ENCODE measurements around the gene MAPK10.

DNA sequence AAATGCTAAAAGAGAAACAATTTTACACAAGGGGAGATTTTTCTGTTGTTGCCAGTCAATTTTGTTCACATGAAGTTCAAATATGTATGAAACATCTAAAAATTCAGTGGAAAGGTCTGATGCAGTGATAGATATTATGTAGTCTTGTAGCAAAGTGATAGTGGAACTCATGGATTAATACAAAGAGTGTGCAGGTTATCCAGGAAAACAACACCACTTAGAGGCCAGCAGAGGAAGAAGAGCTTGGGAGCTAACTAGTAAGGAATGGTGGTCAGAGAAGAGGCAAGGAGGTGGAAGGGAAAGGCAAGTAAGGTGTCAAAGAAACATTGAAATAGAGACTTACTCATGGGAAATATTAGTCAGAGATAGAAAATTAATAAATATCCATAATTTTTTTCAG, 395.6 kb downstream of the MAPK10 start:
- TF ChIP-seq, protein P1, sequence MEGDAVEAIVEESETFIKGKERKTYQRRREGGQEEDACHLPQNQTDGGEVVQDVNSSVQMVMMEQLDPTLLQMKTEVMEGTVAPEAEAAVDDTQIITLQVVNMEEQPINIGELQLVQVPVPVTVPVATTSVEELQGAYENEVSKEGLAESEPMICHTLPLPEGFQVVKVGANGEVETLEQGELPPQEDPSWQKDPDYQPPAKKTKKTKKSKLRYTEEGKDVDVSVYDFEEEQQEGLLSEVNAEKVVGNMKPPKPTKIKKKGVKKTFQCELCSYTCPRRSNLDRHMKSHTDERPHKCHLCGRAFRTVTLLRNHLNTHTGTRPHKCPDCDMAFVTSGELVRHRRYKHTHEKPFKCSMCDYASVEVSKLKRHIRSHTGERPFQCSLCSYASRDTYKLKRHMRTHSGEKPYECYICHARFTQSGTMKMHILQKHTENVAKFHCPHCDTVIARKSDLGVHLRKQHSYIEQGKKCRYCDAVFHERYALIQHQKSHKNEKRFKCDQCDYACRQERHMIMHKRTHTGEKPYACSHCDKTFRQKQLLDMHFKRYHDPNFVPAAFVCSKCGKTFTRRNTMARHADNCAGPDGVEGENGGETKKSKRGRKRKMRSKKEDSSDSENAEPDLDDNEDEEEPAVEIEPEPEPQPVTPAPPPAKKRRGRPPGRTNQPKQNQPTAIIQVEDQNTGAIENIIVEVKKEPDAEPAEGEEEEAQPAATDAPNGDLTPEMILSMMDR (IDR thresholded peaks at IDR 0.05): no peak
- TF ChIP-seq OVOL2 (CRISPR knock-in tag; IDR thresholded peaks at IDR 0.05; ENCODE audit: borderline replicate concordance) (no peak), NR2C2 (CRISPR knock-in tag; IDR thresholded peaks at IDR 0.05) (no peak), TEAD1 (CRISPR knock-in tag; IDR thresholded peaks at IDR 0.05) (no peak), ZNF263 (CRISPR knock-in tag; IDR thresholded peaks at IDR 0.05; ENCODE audit: low read depth) (no peak), JUN (CRISPR knock-in tag; IDR thresholded peaks at IDR 0.05) (no peak), KAT7 (CRISPR knock-in tag; IDR thresholded peaks at IDR 0.05; ENCODE audit: borderline replicate concordance) (no peak), SOX15 (CRISPR knock-in tag; IDR thresholded peaks at IDR 0.05) (no peak), ELF4 (CRISPR knock-in tag; IDR thresholded peaks at IDR 0.05; ENCODE audit: low read depth) (no peak), GRHL2 (CRISPR knock-in tag; IDR thresholded peaks at IDR 0.05; ENCODE audit: insufficient replicate concordance, severe bottlenecking) (no peak)
- TF ChIP-seq, protein P2, sequence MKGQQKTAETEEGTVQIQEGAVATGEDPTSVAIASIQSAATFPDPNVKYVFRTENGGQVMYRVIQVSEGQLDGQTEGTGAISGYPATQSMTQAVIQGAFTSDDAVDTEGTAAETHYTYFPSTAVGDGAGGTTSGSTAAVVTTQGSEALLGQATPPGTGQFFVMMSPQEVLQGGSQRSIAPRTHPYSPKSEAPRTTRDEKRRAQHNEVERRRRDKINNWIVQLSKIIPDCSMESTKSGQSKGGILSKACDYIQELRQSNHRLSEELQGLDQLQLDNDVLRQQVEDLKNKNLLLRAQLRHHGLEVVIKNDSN (CRISPR knock-in tag; IDR thresholded peaks at IDR 0.05): no peak
- TF ChIP-seq, protein P3, sequence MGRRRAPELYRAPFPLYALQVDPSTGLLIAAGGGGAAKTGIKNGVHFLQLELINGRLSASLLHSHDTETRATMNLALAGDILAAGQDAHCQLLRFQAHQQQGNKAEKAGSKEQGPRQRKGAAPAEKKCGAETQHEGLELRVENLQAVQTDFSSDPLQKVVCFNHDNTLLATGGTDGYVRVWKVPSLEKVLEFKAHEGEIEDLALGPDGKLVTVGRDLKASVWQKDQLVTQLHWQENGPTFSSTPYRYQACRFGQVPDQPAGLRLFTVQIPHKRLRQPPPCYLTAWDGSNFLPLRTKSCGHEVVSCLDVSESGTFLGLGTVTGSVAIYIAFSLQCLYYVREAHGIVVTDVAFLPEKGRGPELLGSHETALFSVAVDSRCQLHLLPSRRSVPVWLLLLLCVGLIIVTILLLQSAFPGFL (CRISPR knock-in tag; IDR thresholded peaks at IDR 0.05; ENCODE audit: borderline replicate concordance): no peak
- TF ChIP-seq, protein P4, sequence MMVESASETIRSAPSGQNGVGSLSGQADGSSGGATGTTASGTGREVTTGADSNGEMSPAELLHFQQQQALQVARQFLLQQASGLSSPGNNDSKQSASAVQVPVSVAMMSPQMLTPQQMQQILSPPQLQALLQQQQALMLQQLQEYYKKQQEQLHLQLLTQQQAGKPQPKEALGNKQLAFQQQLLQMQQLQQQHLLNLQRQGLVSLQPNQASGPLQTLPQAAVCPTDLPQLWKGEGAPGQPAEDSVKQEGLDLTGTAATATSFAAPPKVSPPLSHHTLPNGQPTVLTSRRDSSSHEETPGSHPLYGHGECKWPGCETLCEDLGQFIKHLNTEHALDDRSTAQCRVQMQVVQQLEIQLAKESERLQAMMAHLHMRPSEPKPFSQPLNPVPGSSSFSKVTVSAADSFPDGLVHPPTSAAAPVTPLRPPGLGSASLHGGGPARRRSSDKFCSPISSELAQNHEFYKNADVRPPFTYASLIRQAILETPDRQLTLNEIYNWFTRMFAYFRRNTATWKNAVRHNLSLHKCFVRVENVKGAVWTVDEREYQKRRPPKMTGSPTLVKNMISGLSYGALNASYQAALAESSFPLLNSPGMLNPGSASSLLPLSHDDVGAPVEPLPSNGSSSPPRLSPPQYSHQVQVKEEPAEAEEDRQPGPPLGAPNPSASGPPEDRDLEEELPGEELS (CRISPR knock-in tag; IDR thresholded peaks at IDR 0.05): no peak
- TF ChIP-seq, protein P5, sequence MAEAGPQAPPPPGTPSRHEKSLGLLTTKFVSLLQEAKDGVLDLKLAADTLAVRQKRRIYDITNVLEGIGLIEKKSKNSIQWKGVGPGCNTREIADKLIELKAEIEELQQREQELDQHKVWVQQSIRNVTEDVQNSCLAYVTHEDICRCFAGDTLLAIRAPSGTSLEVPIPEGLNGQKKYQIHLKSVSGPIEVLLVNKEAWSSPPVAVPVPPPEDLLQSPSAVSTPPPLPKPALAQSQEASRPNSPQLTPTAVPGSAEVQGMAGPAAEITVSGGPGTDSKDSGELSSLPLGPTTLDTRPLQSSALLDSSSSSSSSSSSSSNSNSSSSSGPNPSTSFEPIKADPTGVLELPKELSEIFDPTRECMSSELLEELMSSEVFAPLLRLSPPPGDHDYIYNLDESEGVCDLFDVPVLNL (CRISPR knock-in tag; IDR thresholded peaks at IDR 0.05; ENCODE audit: borderline replicate concordance, low read depth): no peak

Measured in WTC11 (cell line).